CD4-positive, alpha-beta T cell (primary cell): ENCODE data around the gene ZNF628. TPM values are rescaled to one million over a fixed set of nuclear protein-coding genes. Genes with fewer than 3 reads are reported as not detected.
A peak's percentile ranks its signal among the peaks of the same experiment; 100 is the strongest.

Experiments
- ATAC-seq: fragments of 200-7000 bp; cut with Tn5 transposase; one replicate; pipeline ENCODE4 v1.10.0; 2022; ENCODE audit warnings: mild to moderate bottlenecking; ENCODE audit not compliant: poor library complexity
- CTCF ChIA-PET: fragments of 350-600 bp; sonication (Branson Sonifier 250); formaldehyde crosslinking; loops from one replicate; lab custom pipeline; 2021; ENCODE audit warnings: antibody characterized with exemption, inconsistent platforms; lab: Charles Lee
- POLR2A ChIA-PET: fragments of 350-600 bp; sonication (Branson Sonifier 250); formaldehyde crosslinking; loops from one replicate; lab custom pipeline; 2021; ENCODE audit warnings: antibody characterized with exemption, inconsistent platforms; lab: Charles Lee
- DNase-seq, 14 experiments: peaks; one replicate each; pipeline ENCODE4 v3.0.0-alpha.2; 2013 to 2020; ENCODE audit warnings: mixed read lengths in 2 of 14
- H3K27ac ChIP-seq, 2 donors: one replicate each; pipeline versions ENCODE4 v1.5.1 to v1.7.0; 2013; ENCODE audit warnings: low read length in 2 of 2, low read depth in 1 of 2, mild to moderate bottlenecking in 1 of 2
- H3K27me3 ChIP-seq, 2 experiments: 1 replicate in 1 of 2; 2 replicates in 1 of 2; pipeline versions ENCODE4 v1.6.1 to v1.7.0; 2013; ENCODE audit warnings: low read length in 2 of 2, control low read depth in 1 of 2, mild to moderate bottlenecking in 1 of 2, moderate library complexity in 1 of 2; ENCODE audit not compliant: insufficient read depth in 2 of 2, control insufficient read depth in 1 of 2
- H3K36me3 ChIP-seq: one replicate; pipeline ENCODE4 v1.6.1; 2013; ENCODE audit warnings: low read length, control low read depth; ENCODE audit not compliant: insufficient read depth
- H3K4me1 ChIP-seq: one replicate; pipeline ENCODE4 v1.6.1; 2013; ENCODE audit warnings: low read length, control low read depth; ENCODE audit not compliant: insufficient read depth
- H3K4me3 ChIP-seq: one replicate; pipeline ENCODE4 v1.5.1; 2013; ENCODE audit warnings: mild to moderate bottlenecking, low read length, moderate library complexity
- H3K9me3 ChIP-seq, 2 experiments: 1 replicate in 1 of 2; 2 replicates in 1 of 2; pipeline versions ENCODE4 v1.6.1 to v1.7.0; 2013; ENCODE audit warnings: low read length in 2 of 2, mild to moderate bottlenecking in 2 of 2, control low read depth in 1 of 2, moderate library complexity in 1 of 2; ENCODE audit not compliant: control insufficient read depth in 1 of 2, insufficient read depth in 1 of 2
- H3K27ac Mint-ChIP-seq: one replicate; pipeline ENCODE4 v1.8.0; 2020; ENCODE audit warnings: mixed read lengths
- H3K27me3 Mint-ChIP-seq: one replicate; pipeline ENCODE4 v1.8.0; 2021; ENCODE audit warnings: mixed read lengths
- H3K36me3 Mint-ChIP-seq: one replicate; pipeline ENCODE4 v1.8.0; 2021; ENCODE audit warnings: low read depth, mixed read lengths
- H3K4me1 Mint-ChIP-seq: one replicate; pipeline ENCODE4 v1.8.0; 2021; ENCODE audit warnings: low read depth, mixed read lengths
- H3K4me3 Mint-ChIP-seq: one replicate; pipeline ENCODE4 v1.8.0; 2020; ENCODE audit warnings: mild to moderate bottlenecking, mixed read lengths
- H3K9me3 Mint-ChIP-seq: one replicate; pipeline ENCODE4 v1.8.0; 2020; ENCODE audit warnings: mixed read lengths
- CTCF ChIP-seq: fragments of 200-600 bp; IDR thresholded peaks from one replicate; pipeline ENCODE4 v1.8.0; 2022; ENCODE audit warnings: antibody characterized with exemption, mild to moderate bottlenecking
- intact Hi-C, 2 experiments: fragments of 100-400 bp; cut with DNase I in 1 of 2; cut with micrococcal nuclease in 1 of 2; formaldehyde crosslinking; loops; one replicate each; pipeline versions ENCODE4 v1.15.1 to v1.9.0; 2023 to 2025; cut with DNase I, micrococcal nuclease
- total RNA-seq, 174 experiments: library from RNA in 2 of 174; stranded (reverse) in 2 of 174; gene quantifications; one replicate each; pipeline ENCODE4 v1.2.3 and lab custom pipeline; 2021 to 2026

ZNF628 gene
- total RNA-seq, 2 experiments from 2014 or later = 26.6 to 27.2 TPM

GRCh38 chr19:55449469-55449868 lies 26.9 kb upstream of the ZNF628 start:
- H3K27me3 Mint-ChIP-seq = peaks cover 46% of the 10 kb centered on the region
- no peak overlapping the region for H3K27ac Mint-ChIP-seq
- no peaks in the 10 kb centered on the region for H3K9me3 Mint-ChIP-seq
- peaks cover 13% of the 10 kb centered on the region for H3K4me1 Mint-ChIP-seq
- ChIA-PET POLR2A (no interaction called here), CTCF (no interaction called here)
- intact Hi-C loops = no loop called here
- no peak overlapping the region for H3K4me3 Mint-ChIP-seq
- peaks cover 23% of the 10 kb centered on the region for H3K4me1 ChIP-seq
- TF ChIP-seq CTCF = no peak
- ATAC-seq = no peak
- no peak for DNase-seq
- H3K27ac ChIP-seq = no peak overlapping the region
- H3K27me3 ChIP-seq = peaks cover 38 to 50% of the 10 kb centered on the region in 2 experiments
- H3K36me3 Mint-ChIP-seq = no peaks in the 10 kb centered on the region
- no peak overlapping the region for H3K4me3 ChIP-seq
- peaks cover 0 to 21% of the 10 kb centered on the region in 2 experiments for H3K9me3 ChIP-seq
- no peaks in the 10 kb centered on the region for H3K36me3 ChIP-seq

- Histone ChIP-seq H3K27ac (no peak overlapping the region), H3K4me3 (peak overlapping the region; percentile 35), H3K27me3 (peaks cover 26 to 37% of the 10 kb centered on the region in 2 experiments), H3K9me3 (peaks cover 0 to 21% of the 10 kb centered on the region in 2 experiments), H3K4me1 (peaks cover 23% of the 10 kb centered on the region), H3K36me3 (no peaks in the 10 kb centered on the region)
- no peaks in the 10 kb centered on the region for H3K9me3 Mint-ChIP-seq
- peak overlapping the region; percentile 68 for H3K4me3 Mint-ChIP-seq
- no peaks in the 10 kb centered on the region for H3K36me3 Mint-ChIP-seq
- peaks cover 34% of the 10 kb centered on the region for H3K27me3 Mint-ChIP-seq
- H3K27ac Mint-ChIP-seq = no peak overlapping the region
- no peak for TF ChIP-seq CTCF
- peaks cover 13% of the 10 kb centered on the region for H3K4me1 Mint-ChIP-seq
- ATAC-seq (peak; percentile 23), DNase-seq (peak in 4 of 14 experiments; percentile 10 to 63 (median 40))
- intact Hi-C loops = no loop called here
- ChIA-PET POLR2A (interaction anchor here (1.3 to 1.4 kb wide), 2 partner anchors 26 to 44 kb away, joined by 3 read pairs; partner anchors contain the start of gene UBE2S), CTCF (no interaction called here)
Measured at GRCh38 chr19:55451163-55451964, 25.1 kb upstream of the ZNF628 start.

GRCh38 chr19:55451965-55452748 lies 24.3 kb upstream of the ZNF628 start:
- no peak overlapping the region for H3K27ac Mint-ChIP-seq
- POLR2A ChIA-PET = interaction anchor here (0.9 to 1.4 kb wide), 3 partner anchors 9 to 45 kb away, joined by 3 to 4 read pairs (median 3); partner anchors contain the start of genes ISOC2 and UBE2S
- Histone ChIP-seq H3K9me3 (peaks cover 0 to 21% of the 10 kb centered on the region in 2 experiments), H3K4me3 (no peak overlapping the region), H3K4me1 (peaks cover 23% of the 10 kb centered on the region), H3K27ac (no peak overlapping the region), H3K36me3 (no peaks in the 10 kb centered on the region), H3K27me3 (peaks cover 26 to 31% of the 10 kb centered on the region in 2 experiments)
- ATAC-seq = peak; percentile 25
- no peak for TF ChIP-seq CTCF
- H3K9me3 Mint-ChIP-seq = no peaks in the 10 kb centered on the region
- intact Hi-C loops = no loop called here
- DNase-seq = peak in 6 of 14 experiments; percentile 17 to 75 (median 37)
- H3K4me3 Mint-ChIP-seq = no peak overlapping the region
- CTCF ChIA-PET = interaction anchor here (1.0 kb wide), 1 partner anchor 52 kb away, joined by 4 read pairs; no protein-coding TSS in a partner anchor
- no peaks in the 10 kb centered on the region for H3K36me3 Mint-ChIP-seq
- H3K4me1 Mint-ChIP-seq = peaks cover 13% of the 10 kb centered on the region
- peaks cover 33% of the 10 kb centered on the region for H3K27me3 Mint-ChIP-seq
